ENCODE data around the gene ABCB9.

Gene ABCB9

GRCh38 chr12:122981587-122982476 lies 15.6 kb upstream of the ABCB9 start:
- DNase-seq = no peak

- no peak for DNase-seq
These were observed 14.8 kb upstream of the ABCB9 start for GRCh38 chr12:122981036-122981471.

- DNase-seq = peak; percentile 32
These were observed 14.1 kb upstream of the ABCB9 start, which contains the start of gene ARL6IP4 for GRCh38 chr12:122980183-122981035. ARL6IP4 (plus strand) TSS chr12:122980681; CDS start chr12:122981140, 459 bp downstream.

GRCh38 chr12:122979908-122980182 lies 13.6 kb upstream of the ABCB9 start:
- no peak for DNase-seq

GRCh38 chr12:122979001-122979907 lies 13.0 kb upstream of the ABCB9 start:
- DNase-seq = no peak

- DNase-seq = no peak
These were observed 12.3 kb upstream of the ABCB9 start for GRCh38 chr12:122978507-122978955.

GRCh38 chr12:122977655-122978392 lies 11.6 kb upstream of the ABCB9 start:
- DNase-seq = no peak

GRCh38 chr12:122977153-122977552 lies 10.9 kb upstream of the ABCB9 start:
- no peak for DNase-seq

- no peak for DNase-seq
These were observed 10.3 kb upstream of the ABCB9 start for GRCh38 chr12:122976648-122976975.

- no peak for DNase-seq
These were observed 9.8 kb upstream of the ABCB9 start for GRCh38 chr12:122975790-122976647.

- DNase-seq = peak; percentile 83
These were observed 8.9 kb upstream of the ABCB9 start, which contains the start of gene OGFOD2 for GRCh38 chr12:122974892-122975789. OGFOD2 (plus strand) TSS chr12:122975244; CDS start chr12:122975252, 8 bp downstream.

- peak; percentile 98 for DNase-seq
These were observed 8.1 kb upstream of the ABCB9 start for GRCh38 chr12:122974274-122974891.

- DNase-seq = no peak
These were observed 3.4 kb upstream of the ABCB9 start for GRCh38 chr12:122969676-122970075.

- DNase-seq = no peak
These were observed 1.8 kb upstream of the ABCB9 start for GRCh38 chr12:122968104-122968503.

GRCh38 chr12:122966743-122967550 lies 684 bp upstream of the ABCB9 start:
- no peak for DNase-seq

GRCh38 chr12:122965321-122965751 lies 927 bp downstream of the ABCB9 start:
- DNase-seq = no peak

GRCh38 chr12:122964439-122965257 lies 1.6 kb downstream of the ABCB9 start:
- no peak for DNase-seq

- DNase-seq = no peak
These were observed 2.4 kb downstream of the ABCB9 start for GRCh38 chr12:122963941-122964265.

Data from effector CD8-positive, alpha-beta T cell (primary cell).